ENCODE data around the gene COL20A1.

The COL20A1 gene

DNA sequence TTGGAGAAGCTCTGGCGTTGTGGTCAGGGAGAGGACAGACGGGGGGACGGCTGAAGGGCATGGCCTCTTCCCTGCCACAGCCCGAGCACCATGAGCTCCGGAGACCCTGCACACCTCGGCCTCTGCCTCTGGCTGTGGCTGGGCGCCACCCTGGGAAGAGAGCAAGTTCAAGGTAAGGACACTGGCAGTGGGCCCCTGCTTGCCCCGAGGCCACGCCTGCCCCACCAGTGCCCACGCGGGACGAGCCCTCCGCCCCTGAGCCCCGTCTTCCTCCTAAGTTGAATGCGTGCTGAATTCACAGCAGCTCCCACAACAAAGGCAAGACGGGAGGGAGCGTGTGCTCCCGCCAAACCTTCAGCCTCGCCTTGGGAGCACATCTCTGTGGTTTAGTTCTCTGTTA lies 2.0 kb downstream of the COL20A1 start:
- Histone ChIP-seq H3K36me3 (ENCODE audit: control insufficient read depth in 1 of 2, insufficient read depth in 2 of 2, low read length in 2 of 2) (no peaks in the 10 kb centered on the region), H3K4me3 (ENCODE audit: low read depth in 1 of 2, low read length in 2 of 2) (no peak overlapping the region), H3K4me1 (ENCODE audit: control insufficient read depth in 1 of 2, insufficient read depth in 2 of 2, low read length in 2 of 2) (no peaks in the 10 kb centered on the region), H3K9me3 (ENCODE audit: control insufficient read depth in 1 of 2, low read length in 2 of 2) (no peaks in the 10 kb centered on the region), H3K27ac (ENCODE audit: low read length) (no peak overlapping the region), H3K27me3 (ENCODE audit: low read depth, low read length) (peaks cover 8% of the 10 kb centered on the region)

DNA sequence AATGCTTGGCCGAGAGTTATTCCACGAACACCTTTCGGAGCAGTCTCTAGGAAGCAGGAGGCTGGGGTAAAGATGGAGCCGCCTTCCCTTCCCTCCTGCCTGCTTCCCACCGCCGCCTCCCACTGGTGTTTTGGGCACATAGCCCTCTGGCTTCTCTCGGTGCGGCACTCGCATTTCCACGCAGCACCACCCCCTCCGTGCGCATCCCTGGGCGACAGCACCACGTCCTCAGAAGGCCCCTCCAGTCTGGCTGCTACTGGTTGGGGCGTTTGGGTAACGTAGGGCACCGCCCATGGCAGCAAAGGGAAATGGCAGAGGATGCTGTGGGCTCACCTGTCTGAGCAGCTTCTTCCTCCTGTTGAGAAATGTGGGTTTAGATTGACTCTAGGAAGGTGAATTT lies 2.4 kb downstream of the COL20A1 start:
- no peaks in the 10 kb centered on the region for H3K4me1 ChIP-seq (ENCODE audit: control insufficient read depth in 1 of 2, insufficient read depth in 2 of 2, low read length in 2 of 2)
- H3K27ac ChIP-seq (ENCODE audit: low read length) = no peak overlapping the region
- peaks cover 8% of the 10 kb centered on the region for H3K27me3 ChIP-seq (ENCODE audit: low read depth, low read length)
- no peaks in the 10 kb centered on the region for H3K9me3 ChIP-seq (ENCODE audit: control insufficient read depth in 1 of 2, low read length in 2 of 2)
- no peaks in the 10 kb centered on the region for H3K36me3 ChIP-seq (ENCODE audit: control insufficient read depth in 1 of 2, insufficient read depth in 2 of 2, low read length in 2 of 2)
- no peak overlapping the region for H3K4me3 ChIP-seq (ENCODE audit: low read depth in 1 of 2, low read length in 2 of 2)

DNA sequence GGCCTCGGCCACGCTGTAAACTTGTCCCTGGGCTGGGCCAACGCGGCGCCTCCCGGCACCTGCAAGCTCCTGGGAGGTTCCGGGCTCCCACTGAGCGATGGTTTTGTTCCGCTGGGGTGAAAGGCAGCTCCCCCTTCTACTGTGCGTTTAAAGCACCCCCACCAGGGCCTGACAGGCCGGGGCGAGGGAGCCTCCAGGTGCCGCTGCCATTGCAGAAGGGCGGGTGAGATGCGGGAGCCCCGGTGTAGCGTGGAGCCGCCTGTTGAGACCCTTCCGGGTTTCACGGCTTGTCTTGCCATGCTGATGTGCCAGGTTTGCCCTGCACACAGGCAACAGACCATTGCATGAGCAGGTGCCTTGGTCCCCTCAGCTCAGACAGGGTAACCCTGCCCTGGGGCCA lies 2.9 kb downstream of the COL20A1 start:
- no peak overlapping the region for H3K4me3 ChIP-seq (ENCODE audit: low read depth in 1 of 2, low read length in 2 of 2)
- H3K27ac ChIP-seq (ENCODE audit: low read length) = no peak overlapping the region
- H3K27me3 ChIP-seq (ENCODE audit: low read depth, low read length) = peaks cover 8% of the 10 kb centered on the region
- no peaks in the 10 kb centered on the region for H3K4me1 ChIP-seq (ENCODE audit: control insufficient read depth in 1 of 2, insufficient read depth in 2 of 2, low read length in 2 of 2)
- H3K9me3 ChIP-seq (ENCODE audit: control insufficient read depth in 1 of 2, low read length in 2 of 2) = peaks cover 0 to 1% of the 10 kb centered on the region in 2 donors
- H3K36me3 ChIP-seq (ENCODE audit: control insufficient read depth in 1 of 2, insufficient read depth in 2 of 2, low read length in 2 of 2) = no peaks in the 10 kb centered on the region

DNA sequence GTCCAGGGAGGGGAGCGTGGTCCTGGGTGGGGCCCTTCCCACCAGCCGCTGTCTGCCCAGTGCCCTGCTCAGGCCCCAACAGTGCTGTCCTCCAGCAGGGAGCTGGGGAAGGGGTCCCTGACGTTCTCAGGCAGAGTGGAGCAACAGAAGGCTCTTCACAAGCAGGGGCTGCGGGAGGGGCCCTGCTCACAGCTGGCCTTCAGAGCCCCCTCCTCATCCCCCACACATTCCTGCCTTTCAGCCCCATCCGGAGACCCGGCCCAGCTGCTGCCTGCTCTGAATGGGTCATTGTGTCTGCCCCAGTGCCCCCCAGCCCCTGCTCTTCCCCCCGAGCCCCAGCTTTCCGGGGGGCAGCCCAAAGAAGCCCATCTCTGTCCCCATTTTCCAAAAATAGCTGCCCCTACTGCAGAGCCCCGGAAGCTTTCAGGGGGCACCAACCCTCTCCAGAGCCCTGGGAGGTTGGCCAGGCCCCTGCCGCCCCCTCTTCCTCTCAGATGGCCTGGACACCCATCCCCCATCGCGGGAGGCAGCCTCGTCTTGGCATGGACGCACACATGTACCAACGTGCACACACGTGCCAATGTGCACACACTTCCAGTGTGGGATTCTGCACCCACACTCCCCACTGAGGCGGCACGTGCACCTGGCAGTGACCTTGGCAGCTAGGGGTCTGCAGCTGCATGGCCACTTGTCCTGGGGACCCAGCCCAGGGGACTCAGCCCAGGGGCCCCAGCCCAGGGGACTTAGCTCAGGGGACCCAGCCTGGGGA lies 3.7 kb downstream of the COL20A1 start:
- H3K9me3 ChIP-seq (ENCODE audit: control insufficient read depth in 1 of 2, low read length in 2 of 2) = peaks cover 0 to 8% of the 10 kb centered on the region in 2 donors
- H3K27ac ChIP-seq (ENCODE audit: low read length) = no peak overlapping the region
- H3K4me3 ChIP-seq (ENCODE audit: low read depth in 1 of 2, low read length in 2 of 2) = no peak overlapping the region
- no peaks in the 10 kb centered on the region for H3K36me3 ChIP-seq (ENCODE audit: control insufficient read depth in 1 of 2, insufficient read depth in 2 of 2, low read length in 2 of 2)
- no peaks in the 10 kb centered on the region for H3K4me1 ChIP-seq (ENCODE audit: control insufficient read depth in 1 of 2, insufficient read depth in 2 of 2, low read length in 2 of 2)
- H3K27me3 ChIP-seq (ENCODE audit: low read depth, low read length) = peaks cover 8% of the 10 kb centered on the region

DNA sequence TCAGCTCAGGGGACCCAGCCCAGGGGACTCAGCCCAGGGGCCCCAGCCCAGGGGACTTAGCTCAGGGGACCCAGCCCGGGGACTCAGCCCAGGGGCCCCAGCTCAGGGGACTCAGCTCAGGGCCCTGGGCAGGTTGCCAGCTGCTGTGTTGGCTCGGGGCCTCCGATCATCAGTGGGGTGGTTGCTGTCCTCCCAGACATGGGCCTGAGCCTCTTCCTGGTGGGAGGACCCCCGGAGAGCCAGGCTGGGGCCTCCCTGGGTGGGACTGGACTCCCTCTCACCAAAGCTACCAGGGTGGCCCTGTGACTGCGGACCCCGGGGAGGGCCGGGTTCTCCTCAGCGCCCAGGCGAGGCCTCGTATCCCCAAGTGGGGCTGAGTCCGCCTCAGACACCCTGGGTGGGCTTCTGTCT lies 4.4 kb downstream of the COL20A1 start:
- H3K4me3 ChIP-seq (ENCODE audit: low read depth in 1 of 2, low read length in 2 of 2) = no peak overlapping the region
- H3K4me1 ChIP-seq (ENCODE audit: control insufficient read depth in 1 of 2, insufficient read depth in 2 of 2, low read length in 2 of 2) = no peaks in the 10 kb centered on the region
- peaks cover 0 to 8% of the 10 kb centered on the region in 2 donors for H3K9me3 ChIP-seq (ENCODE audit: control insufficient read depth in 1 of 2, low read length in 2 of 2)
- peaks cover 8% of the 10 kb centered on the region for H3K27me3 ChIP-seq (ENCODE audit: low read depth, low read length)
- no peaks in the 10 kb centered on the region for H3K36me3 ChIP-seq (ENCODE audit: control insufficient read depth in 1 of 2, insufficient read depth in 2 of 2, low read length in 2 of 2)
- H3K27ac ChIP-seq (ENCODE audit: low read length) = no peak overlapping the region

DNA sequence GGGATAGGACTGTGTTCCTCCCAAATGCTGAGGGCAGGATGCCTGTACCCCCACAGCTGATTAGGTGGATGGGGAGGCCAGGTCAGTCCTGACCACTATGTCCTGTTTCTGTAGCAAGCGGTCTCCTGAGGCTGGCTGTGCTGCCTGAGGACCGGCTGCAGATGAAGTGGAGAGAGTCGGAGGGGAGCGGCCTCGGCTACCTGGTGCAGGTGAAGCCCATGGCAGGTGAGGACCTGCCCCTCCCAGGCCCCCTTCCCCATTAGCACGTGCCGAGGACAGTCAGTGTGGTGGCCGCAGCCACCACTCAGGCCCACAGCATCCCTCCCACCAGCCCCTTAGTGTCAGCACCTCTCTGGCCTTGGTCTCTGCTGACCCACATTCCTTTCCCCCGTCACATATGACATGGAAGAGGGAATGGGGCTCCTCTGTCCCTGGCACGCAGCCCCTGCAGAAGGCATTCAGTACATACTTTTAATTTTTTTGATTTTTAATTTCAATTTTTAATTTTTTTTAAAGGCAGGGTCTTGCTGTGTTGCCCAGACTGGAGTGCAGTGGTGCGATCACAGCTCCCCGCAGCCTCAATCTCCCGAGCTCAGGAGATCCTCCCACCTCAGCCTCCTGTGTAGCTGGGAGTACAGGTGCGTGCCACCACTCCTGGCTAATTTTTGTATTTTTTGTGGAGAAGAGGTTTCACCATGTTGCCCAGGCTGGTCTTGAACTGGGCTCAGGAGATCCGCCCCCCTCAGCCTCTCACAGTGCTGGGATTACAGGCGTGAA lies 5.0 kb downstream of the COL20A1 start:
- H3K9me3 ChIP-seq (ENCODE audit: control insufficient read depth in 1 of 2, low read length in 2 of 2) = peaks cover 0 to 8% of the 10 kb centered on the region in 2 donors
- H3K36me3 ChIP-seq (ENCODE audit: control insufficient read depth in 1 of 2, insufficient read depth in 2 of 2, low read length in 2 of 2) = no peaks in the 10 kb centered on the region
- H3K4me1 ChIP-seq (ENCODE audit: control insufficient read depth in 1 of 2, insufficient read depth in 2 of 2, low read length in 2 of 2) = no peaks in the 10 kb centered on the region
- H3K27ac ChIP-seq (ENCODE audit: low read length) = no peak overlapping the region
- peaks cover 8% of the 10 kb centered on the region for H3K27me3 ChIP-seq (ENCODE audit: low read depth, low read length)
- no peak overlapping the region for H3K4me3 ChIP-seq (ENCODE audit: low read depth in 1 of 2, low read length in 2 of 2)

DNA sequence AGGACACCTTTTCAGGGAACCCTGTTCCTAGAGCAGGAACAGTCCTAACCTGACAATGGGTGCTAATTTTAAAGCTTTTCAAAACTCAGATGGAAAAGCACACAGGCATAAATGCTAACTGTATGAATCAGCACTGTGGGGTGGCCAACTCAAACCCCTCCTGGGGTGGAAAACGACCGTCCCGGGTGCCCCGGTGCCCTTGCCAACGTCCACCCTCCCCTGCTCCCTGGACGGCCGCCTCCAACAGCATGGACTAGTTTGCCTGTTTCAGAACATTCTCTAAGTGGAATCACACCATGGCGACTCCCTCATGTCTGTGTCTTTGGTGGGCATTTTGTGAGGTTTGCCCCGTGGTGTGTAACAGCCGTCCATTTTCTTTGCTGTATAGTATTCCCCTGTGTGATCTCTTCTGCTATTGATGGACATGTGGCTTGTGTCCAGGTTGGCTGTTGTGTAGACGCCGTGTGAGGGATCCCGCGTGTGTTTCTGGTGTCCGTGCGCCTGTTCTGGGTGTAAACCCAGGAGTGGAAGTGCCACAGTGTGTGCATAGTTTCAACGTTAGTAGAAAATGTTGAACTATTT lies 5.8 kb downstream of the COL20A1 start:
- Histone ChIP-seq H3K27me3 (ENCODE audit: low read depth, low read length) (peaks cover 8% of the 10 kb centered on the region), H3K27ac (ENCODE audit: low read length) (no peak overlapping the region), H3K36me3 (ENCODE audit: control insufficient read depth in 1 of 2, insufficient read depth in 2 of 2, low read length in 2 of 2) (no peaks in the 10 kb centered on the region)

DNA sequence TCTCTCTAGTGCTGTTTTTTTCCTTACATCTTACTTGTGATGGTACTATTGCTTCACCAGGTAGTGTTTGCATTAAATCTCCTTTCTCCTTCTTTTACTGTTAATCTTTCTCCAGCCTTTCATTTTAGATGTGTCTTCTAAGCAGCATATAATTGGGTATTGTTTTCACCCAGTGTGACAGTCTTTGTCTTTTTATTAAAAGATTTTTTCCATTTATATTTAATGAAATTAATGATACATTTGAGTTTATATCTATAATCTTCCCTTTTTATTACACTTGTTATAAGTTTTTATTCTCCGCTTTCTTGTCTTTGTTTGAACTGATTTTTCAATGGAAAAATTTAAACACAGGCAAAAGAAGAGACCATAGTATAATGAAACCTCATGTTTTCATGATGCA lies 8.7 kb downstream of the COL20A1 start:
- H3K27me3 ChIP-seq (ENCODE audit: low read depth, low read length) = peaks cover 3% of the 10 kb centered on the region

More for the DNA sequence above, 5.8 kb downstream of the COL20A1 start:
- Histone ChIP-seq H3K4me1 (ENCODE audit: control insufficient read depth in 1 of 2, insufficient read depth in 2 of 2, low read length in 2 of 2) (no peaks in the 10 kb centered on the region), H3K9me3 (ENCODE audit: control insufficient read depth in 1 of 2, low read length in 2 of 2) (peaks cover 0 to 8% of the 10 kb centered on the region in 2 donors), H3K4me3 (ENCODE audit: low read depth in 1 of 2, low read length in 2 of 2) (no peak overlapping the region)

DNA sequence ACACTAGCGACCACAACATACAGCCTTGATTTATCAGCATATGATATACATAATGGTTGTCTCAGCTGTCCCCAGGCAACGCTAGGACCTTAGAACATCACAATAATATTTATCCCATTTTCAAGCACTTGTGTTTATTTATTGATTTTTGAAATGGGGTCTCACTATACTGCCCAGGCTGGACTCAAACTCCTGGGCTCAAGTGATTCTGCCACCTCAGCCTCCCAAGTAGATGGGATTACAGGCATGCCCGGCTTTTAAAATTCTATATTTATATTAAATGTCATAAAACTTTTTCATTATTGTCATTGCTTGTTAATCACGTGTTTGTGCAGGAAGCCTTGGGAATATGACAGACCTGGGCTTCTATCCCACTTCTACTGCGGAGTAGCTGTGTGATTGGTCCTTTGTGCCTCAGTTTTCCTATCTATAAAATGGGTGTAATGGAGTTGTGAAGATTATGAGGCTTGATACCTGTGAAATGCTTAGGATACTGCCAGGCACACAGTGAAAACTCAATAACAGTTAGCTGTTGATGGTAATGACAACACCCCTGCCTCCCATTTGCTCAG lies 10.2 kb downstream of the COL20A1 start:
- no peak overlapping the region for H3K4me3 ChIP-seq (ENCODE audit: low read depth in 1 of 2, low read length in 2 of 2)
- H3K27me3 ChIP-seq (ENCODE audit: low read depth, low read length) = peaks cover 3% of the 10 kb centered on the region
- H3K36me3 ChIP-seq (ENCODE audit: control insufficient read depth in 1 of 2, insufficient read depth in 2 of 2, low read length in 2 of 2) = no peaks in the 10 kb centered on the region
- H3K27ac ChIP-seq (ENCODE audit: low read length) = no peak overlapping the region
- peaks cover 0 to 8% of the 10 kb centered on the region in 2 donors for H3K9me3 ChIP-seq (ENCODE audit: control insufficient read depth in 1 of 2, low read length in 2 of 2)
- H3K4me1 ChIP-seq (ENCODE audit: control insufficient read depth in 1 of 2, insufficient read depth in 2 of 2, low read length in 2 of 2) = no peaks in the 10 kb centered on the region

More for the DNA sequence above, 8.7 kb downstream of the COL20A1 start:
- Histone ChIP-seq H3K9me3 (ENCODE audit: control insufficient read depth in 1 of 2, low read length in 2 of 2) (peaks cover 0 to 8% of the 10 kb centered on the region in 2 donors), H3K4me3 (ENCODE audit: low read depth in 1 of 2, low read length in 2 of 2) (no peak overlapping the region), H3K4me1 (ENCODE audit: control insufficient read depth in 1 of 2, insufficient read depth in 2 of 2, low read length in 2 of 2) (no peaks in the 10 kb centered on the region), H3K36me3 (ENCODE audit: control insufficient read depth in 1 of 2, insufficient read depth in 2 of 2, low read length in 2 of 2) (no peaks in the 10 kb centered on the region), H3K27ac (ENCODE audit: low read length) (no peak overlapping the region)

DNA sequence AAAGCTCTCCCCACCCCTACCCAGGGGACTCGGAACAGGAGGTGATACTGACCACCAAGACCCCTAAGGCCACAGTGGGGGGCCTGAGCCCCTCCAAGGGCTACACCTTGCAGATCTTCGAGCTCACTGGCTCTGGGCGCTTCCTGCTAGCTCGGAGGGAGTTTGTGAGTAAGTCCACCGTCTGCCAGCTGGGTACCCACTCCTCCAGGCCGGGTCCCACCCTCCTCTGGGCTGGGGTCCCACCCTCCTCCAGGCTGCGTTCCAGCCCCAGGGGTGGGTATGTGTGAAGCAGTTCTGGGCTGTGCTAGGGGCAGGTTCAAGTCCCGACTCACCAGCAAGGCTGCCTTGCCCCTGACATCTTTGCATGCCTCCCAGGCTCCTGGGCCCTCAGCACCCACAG lies 12.4 kb downstream of the COL20A1 start:
- Histone ChIP-seq H3K27ac (ENCODE audit: low read length) (no peak overlapping the region), H3K9me3 (ENCODE audit: control insufficient read depth in 1 of 2, low read length in 2 of 2) (peaks cover 0 to 8% of the 10 kb centered on the region in 2 donors), H3K36me3 (ENCODE audit: control insufficient read depth in 1 of 2, insufficient read depth in 2 of 2, low read length in 2 of 2) (no peaks in the 10 kb centered on the region), H3K4me3 (ENCODE audit: low read depth in 1 of 2, low read length in 2 of 2) (no peak overlapping the region), H3K4me1 (ENCODE audit: control insufficient read depth in 1 of 2, insufficient read depth in 2 of 2, low read length in 2 of 2) (no peaks in the 10 kb centered on the region), H3K27me3 (ENCODE audit: low read depth, low read length) (peaks cover 3% of the 10 kb centered on the region)

Data from muscle layer of duodenum (tissue), 2 donors.